Activated CD4-positive, alpha-beta memory T cell treated with anti-CD3 and anti-CD28 coated beads for 36 hours (primary cell): ENCODE measurements around the gene DNAH9. TPM values are rescaled to one million over a fixed set of nuclear protein-coding genes. Genes with fewer than 3 reads are reported as not detected.

Source experiments
- CTCF ChIA-PET: fragments of 350-600 bp; sonication (Branson Sonifier 250); formaldehyde crosslinking; loops from one replicate; lab custom pipeline; 2021; ENCODE audit warnings: antibody characterized with exemption, inconsistent platforms; lab: Charles Lee
- POLR2A ChIA-PET: fragments of 350-600 bp; sonication (Branson Sonifier 250); formaldehyde crosslinking; loops from one replicate; lab custom pipeline; 2021; ENCODE audit warnings: antibody characterized with exemption; lab: Charles Lee
- DNase-seq: peaks from one replicate; pipeline ENCODE4 v3.0.0-alpha.2; 2020
- H3K27ac Mint-ChIP-seq: one replicate; pipeline ENCODE4 v1.8.0; 2021; ENCODE audit warnings: mixed read lengths
- H3K27me3 Mint-ChIP-seq: one replicate; pipeline ENCODE4 v1.8.0; 2021; ENCODE audit warnings: mixed read lengths
- H3K36me3 Mint-ChIP-seq: one replicate; pipeline ENCODE4 v1.8.0; 2021; ENCODE audit warnings: mixed read lengths
- H3K4me1 Mint-ChIP-seq: one replicate; pipeline ENCODE4 v1.8.0; 2021; ENCODE audit warnings: low read depth, mixed read lengths
- H3K4me3 Mint-ChIP-seq: one replicate; pipeline ENCODE4 v1.8.0; 2021; ENCODE audit warnings: mild to moderate bottlenecking, mixed read lengths
- H3K9me3 Mint-ChIP-seq: one replicate; pipeline ENCODE4 v1.8.0; 2021; ENCODE audit warnings: mixed read lengths
- intact Hi-C: fragments of 100-400 bp; cut with micrococcal nuclease; formaldehyde crosslinking; loops from one replicate; pipeline ENCODE4 v1.15.1; 2023
- total RNA-seq, 2 experiments: library from RNA; stranded (reverse); gene quantifications; one replicate each; pipeline ENCODE4 v1.2.3, GENCODE V29; 2021

Gene DNAH9
- total RNA-seq, 2 experiments from 2014 or later = not detected

GRCh38 chr17:11642655-11643054, 44.4 kb downstream of the DNAH9 start:
- POLR2A ChIA-PET = no interaction called here
- H3K27me3 Mint-ChIP-seq = no peaks in the 10 kb centered on the region
- H3K4me1 Mint-ChIP-seq = no peaks in the 10 kb centered on the region
- intact Hi-C loops = no loop called here
- H3K9me3 Mint-ChIP-seq = peaks cover 2% of the 10 kb centered on the region
- CTCF ChIA-PET = interaction anchor here (1.2 kb wide), 1 partner anchor 766 kb away, joined by 4 read pairs; no protein-coding TSS in a partner anchor
- no peaks in the 10 kb centered on the region for H3K36me3 Mint-ChIP-seq
- no peak overlapping the region for H3K4me3 Mint-ChIP-seq
- H3K27ac Mint-ChIP-seq = no peak overlapping the region
- no peak for DNase-seq

GRCh38 chr17:11643851-11644250, 45.6 kb downstream of the DNAH9 start:
- H3K4me1 Mint-ChIP-seq = no peaks in the 10 kb centered on the region
- no peaks in the 10 kb centered on the region for H3K36me3 Mint-ChIP-seq
- peaks cover 1% of the 10 kb centered on the region for H3K9me3 Mint-ChIP-seq
- POLR2A ChIA-PET = no interaction called here
- H3K4me3 Mint-ChIP-seq = no peak overlapping the region
- no peaks in the 10 kb centered on the region for H3K27me3 Mint-ChIP-seq
- no peak for DNase-seq
- H3K27ac Mint-ChIP-seq = no peak overlapping the region
- CTCF ChIA-PET = interaction anchor here (0.7 to 1.7 kb wide), 10 partner anchors 9 to 997 kb away, joined by 3 to 23 read pairs (median 4); no protein-coding TSS in a partner anchor
- intact Hi-C loops = no loop called here

- intact Hi-C loops = no loop called here
- Mint-ChIP-seq H3K4me3 (no peak overlapping the region), H3K27ac (no peak overlapping the region), H3K27me3 (no peaks in the 10 kb centered on the region), H3K36me3 (no peaks in the 10 kb centered on the region), H3K9me3 (no peaks in the 10 kb centered on the region), H3K4me1 (no peaks in the 10 kb centered on the region)
- POLR2A ChIA-PET = no interaction called here
- peak; percentile 45 for DNase-seq
- CTCF ChIA-PET = interaction anchor here (0.5 to 1.7 kb wide), 15 partner anchors 10 to 998 kb away, joined by 3 to 23 read pairs (median 3); no protein-coding TSS in a partner anchor
These were observed 46.3 kb downstream of the DNAH9 start for GRCh38 chr17:11644265-11645212.

- Mint-ChIP-seq H3K4me1 (no peaks in the 10 kb centered on the region), H3K36me3 (no peaks in the 10 kb centered on the region), H3K9me3 (no peaks in the 10 kb centered on the region), H3K27me3 (no peaks in the 10 kb centered on the region), H3K27ac (no peak overlapping the region), H3K4me3 (no peak overlapping the region)
- POLR2A ChIA-PET = no interaction called here
- DNase-seq = no peak
- CTCF ChIA-PET = interaction anchor here (1.2 to 1.7 kb wide), 2 partner anchors 19 to 769 kb away, joined by 3 to 23 read pairs; no protein-coding TSS in a partner anchor
- intact Hi-C loops = no loop called here
These were observed 47.2 kb downstream of the DNAH9 start for GRCh38 chr17:11645426-11645825.

- CTCF ChIA-PET = no interaction called here
- Mint-ChIP-seq H3K27me3 (no peaks in the 10 kb centered on the region), H3K4me1 (no peaks in the 10 kb centered on the region), H3K27ac (no peak overlapping the region), H3K9me3 (peaks cover 3% of the 10 kb centered on the region), H3K36me3 (no peaks in the 10 kb centered on the region), H3K4me3 (no peak overlapping the region)
- intact Hi-C loops = no loop called here
- POLR2A ChIA-PET = no interaction called here
- no peak for DNase-seq
These were observed 52.8 kb downstream of the DNAH9 start for GRCh38 chr17:11651089-11651488.

GRCh38 chr17:11668618-11669017, 70.3 kb downstream of the DNAH9 start:
- no peak overlapping the region for H3K4me3 Mint-ChIP-seq
- intact Hi-C loops = no loop called here
- H3K36me3 Mint-ChIP-seq = no peaks in the 10 kb centered on the region
- no peak overlapping the region for H3K27ac Mint-ChIP-seq
- no peaks in the 10 kb centered on the region for H3K4me1 Mint-ChIP-seq
- no peaks in the 10 kb centered on the region for H3K27me3 Mint-ChIP-seq
- ChIA-PET POLR2A (no interaction called here), CTCF (no interaction called here)
- peaks cover 3% of the 10 kb centered on the region for H3K9me3 Mint-ChIP-seq
- no peak for DNase-seq

- ChIA-PET POLR2A (no interaction called here), CTCF (interaction anchor here (1.7 kb wide), 1 partner anchor 27 kb away, joined by 5 read pairs; no protein-coding TSS in a partner anchor)
- H3K27me3 Mint-ChIP-seq = no peaks in the 10 kb centered on the region
- no peak for DNase-seq
- intact Hi-C loops = no loop called here
- H3K4me1 Mint-ChIP-seq = no peaks in the 10 kb centered on the region
- peaks cover 3% of the 10 kb centered on the region for H3K9me3 Mint-ChIP-seq
- H3K4me3 Mint-ChIP-seq = no peak overlapping the region
- H3K36me3 Mint-ChIP-seq = no peaks in the 10 kb centered on the region
- no peak overlapping the region for H3K27ac Mint-ChIP-seq
These were observed 72.9 kb downstream of the DNAH9 start for GRCh38 chr17:11671126-11671525.

- ChIA-PET POLR2A (no interaction called here), CTCF (no interaction called here)
- H3K36me3 Mint-ChIP-seq = no peaks in the 10 kb centered on the region
- no peaks in the 10 kb centered on the region for H3K9me3 Mint-ChIP-seq
- intact Hi-C loops = no loop called here
- H3K27me3 Mint-ChIP-seq = no peaks in the 10 kb centered on the region
- DNase-seq = no peak
- no peak overlapping the region for H3K27ac Mint-ChIP-seq
- no peak overlapping the region for H3K4me3 Mint-ChIP-seq
- H3K4me1 Mint-ChIP-seq = no peaks in the 10 kb centered on the region
These were observed 84.4 kb downstream of the DNAH9 start for GRCh38 chr17:11682646-11683045.

GRCh38 chr17:11690681-11691080, 92.4 kb downstream of the DNAH9 start:
- H3K27ac Mint-ChIP-seq = no peak overlapping the region
- intact Hi-C loops = no loop called here
- no peaks in the 10 kb centered on the region for H3K27me3 Mint-ChIP-seq
- no peaks in the 10 kb centered on the region for H3K9me3 Mint-ChIP-seq
- H3K4me1 Mint-ChIP-seq = no peaks in the 10 kb centered on the region
- H3K36me3 Mint-ChIP-seq = no peaks in the 10 kb centered on the region
- DNase-seq = no peak
- CTCF ChIA-PET = no interaction called here
- no peak overlapping the region for H3K4me3 Mint-ChIP-seq
- POLR2A ChIA-PET = no interaction called here

GRCh38 chr17:11692688-11693087, 94.4 kb downstream of the DNAH9 start:
- no peaks in the 10 kb centered on the region for H3K27me3 Mint-ChIP-seq
- POLR2A ChIA-PET = no interaction called here
- DNase-seq = no peak
- CTCF ChIA-PET = no interaction called here
- no peak overlapping the region for H3K4me3 Mint-ChIP-seq
- no peaks in the 10 kb centered on the region for H3K36me3 Mint-ChIP-seq
- no peak overlapping the region for H3K27ac Mint-ChIP-seq
- H3K4me1 Mint-ChIP-seq = no peaks in the 10 kb centered on the region
- intact Hi-C loops = no loop called here
- H3K9me3 Mint-ChIP-seq = no peaks in the 10 kb centered on the region

- Mint-ChIP-seq H3K36me3 (no peaks in the 10 kb centered on the region), H3K27me3 (no peaks in the 10 kb centered on the region), H3K9me3 (no peaks in the 10 kb centered on the region), H3K27ac (no peak overlapping the region), H3K4me3 (no peak overlapping the region), H3K4me1 (no peaks in the 10 kb centered on the region)
- no peak for DNase-seq
- POLR2A ChIA-PET = no interaction called here
- CTCF ChIA-PET = no interaction called here
- intact Hi-C loops = no loop called here
These were observed 95.0 kb downstream of the DNAH9 start for GRCh38 chr17:11693284-11693683.

GRCh38 chr17:11700668-11701067, 102.4 kb downstream of the DNAH9 start:
- POLR2A ChIA-PET = no interaction called here
- CTCF ChIA-PET = interaction anchor here (0.6 kb wide), 1 partner anchor 63 kb away, joined by 4 read pairs; no protein-coding TSS in a partner anchor
- no peak overlapping the region for H3K4me3 Mint-ChIP-seq
- no peaks in the 10 kb centered on the region for H3K27me3 Mint-ChIP-seq
- no peak for DNase-seq
- no peak overlapping the region for H3K27ac Mint-ChIP-seq
- H3K9me3 Mint-ChIP-seq = peaks cover 2% of the 10 kb centered on the region
- no peaks in the 10 kb centered on the region for H3K36me3 Mint-ChIP-seq
- intact Hi-C loops = no loop called here
- H3K4me1 Mint-ChIP-seq = no peaks in the 10 kb centered on the region
